GM13977 (cell line): Measurements from ENCODE around the gene TECR.
"Not testable (repeated sequence)": the region's sequence is repeated elsewhere in the genome, so short reads cannot be mapped to it uniquely, and the experiment has no call there.

ENCODE experiments used
- DNase-seq: peaks from one replicate; pipeline ENCODE4 v3.0.0; 2012; ENCODE audit warnings: low spot score
- CTCF ChIP-seq: IDR thresholded peaks from 2 replicates; pipeline ENCODE4 v1.5.1; 2012; ENCODE audit warnings: mild to moderate bottlenecking, control low read depth; ENCODE audit not compliant: insufficient read depth; ENCODE audit errors: extremely low read depth, missing control alignments
- in situ Hi-C: fragments of 300-500 bp; cut with MboI; formaldehyde crosslinking; loops from one replicate; pipeline ENCODE4 v1.12.0; 2022; ENCODE audit warnings: low sequenced_read_pairs, low pct_unique_long_range_greater_than_20kb, mixed read lengths, inconsistent platforms; ENCODE audit not compliant: unreplicated experiment

Gene TECR

GRCh38 chr19:14545716-14546082, 16.3 kb downstream of the TECR start:
- in situ Hi-C loops, result no loop called here
- no peak for TF ChIP-seq CTCF
- DNase-seq, result no peak

GRCh38 chr19:14550201-14550754, 20.9 kb downstream of the TECR start:
- in situ Hi-C loops, result no loop called here
- no peak for DNase-seq
- TF ChIP-seq CTCF, result no peak

DNA sequence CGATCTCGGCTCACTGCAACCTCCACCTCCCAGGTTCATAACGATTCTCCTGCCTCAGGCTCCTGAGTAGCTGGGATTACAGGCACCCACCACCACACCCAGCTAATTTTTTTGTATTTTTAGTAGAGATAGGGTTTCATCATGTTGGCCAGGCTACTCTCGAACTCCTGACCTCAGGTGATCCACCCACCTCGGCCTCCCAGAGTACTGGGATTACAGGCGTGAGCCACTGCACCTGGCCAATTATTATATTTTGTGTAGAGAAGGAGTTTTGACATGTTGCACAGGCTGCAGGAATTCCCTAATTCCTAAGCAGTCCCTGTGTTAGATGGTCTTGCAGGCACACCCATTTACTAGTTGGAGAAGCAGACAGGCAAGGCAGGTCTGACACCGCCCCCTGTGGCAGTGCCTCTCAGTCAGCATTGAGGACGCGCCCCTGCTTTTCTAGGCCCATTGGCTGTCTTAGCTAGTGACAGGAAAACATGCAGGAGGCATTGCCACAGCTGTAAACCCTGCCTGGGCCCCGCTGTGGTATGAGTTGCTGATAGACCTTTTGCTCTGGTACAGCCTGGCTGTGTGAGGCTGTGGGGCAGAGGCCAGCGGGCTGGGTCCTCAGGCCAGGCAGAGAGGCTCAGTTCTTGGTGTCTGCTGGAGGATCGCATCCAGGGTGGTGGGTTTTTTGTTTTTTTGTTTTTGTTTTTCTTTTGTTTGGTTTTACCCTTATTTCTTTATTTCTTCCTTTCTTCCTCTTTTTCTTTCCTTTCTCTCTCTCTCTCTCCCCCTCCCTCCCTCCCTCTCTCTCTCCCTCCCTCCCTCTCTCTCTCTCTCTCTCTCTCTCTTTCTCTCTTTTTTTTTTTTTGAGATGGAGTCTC, 22.0 kb downstream of the TECR start:
- peak; percentile 75 for DNase-seq
- in situ Hi-C loops, result not testable (repeated sequence)
- peak; percentile 38 for TF ChIP-seq CTCF

- DNase-seq, in situ Hi-C loops: not testable (repeated sequence)
Observed at GRCh38 chr19:14552006-14552360, 22.6 kb downstream of the TECR start.

GRCh38 chr19:14553042-14553938, 23.9 kb downstream of the TECR start:
- DNase-seq, result no peak
- in situ Hi-C loops, result no loop called here
- TF ChIP-seq CTCF, result no peak

- in situ Hi-C loops, result no loop called here
Observed at GRCh38 chr19:14553939-14554243, 24.5 kb downstream of the TECR start.

More at GRCh38 chr19:14553939-14554243, 24.5 kb downstream of the TECR start:
- no peak for DNase-seq
- no peak for TF ChIP-seq CTCF
